H4 (cell line): ENCODE measurements around the gene MRPS18C. TPM values are rescaled to one million over a fixed set of nuclear protein-coding genes. Genes with fewer than 3 reads are reported as not detected.
"Not testable (repeated sequence)": the region's sequence is repeated elsewhere in the genome, so short reads cannot be mapped to it uniquely, and the experiment has no call there.

Experiments used
- DNase-seq: peaks from one replicate; pipeline ENCODE4 v3.0.0-alpha.2; 2015; ENCODE audit warnings: low spot score
- total RNA-seq: library from RNA; depleted of rRNA; stranded (reverse); fragments of >200 nt; shearing (Covaris generic); gene quantifications from 2 replicates; pipeline ENCODE4 v1.2.3, GENCODE V29; 2014; rRNA removed

The MRPS18C gene
- total RNA-seq, 1 experiment from 2014 or later = 40.7 TPM

DNA sequence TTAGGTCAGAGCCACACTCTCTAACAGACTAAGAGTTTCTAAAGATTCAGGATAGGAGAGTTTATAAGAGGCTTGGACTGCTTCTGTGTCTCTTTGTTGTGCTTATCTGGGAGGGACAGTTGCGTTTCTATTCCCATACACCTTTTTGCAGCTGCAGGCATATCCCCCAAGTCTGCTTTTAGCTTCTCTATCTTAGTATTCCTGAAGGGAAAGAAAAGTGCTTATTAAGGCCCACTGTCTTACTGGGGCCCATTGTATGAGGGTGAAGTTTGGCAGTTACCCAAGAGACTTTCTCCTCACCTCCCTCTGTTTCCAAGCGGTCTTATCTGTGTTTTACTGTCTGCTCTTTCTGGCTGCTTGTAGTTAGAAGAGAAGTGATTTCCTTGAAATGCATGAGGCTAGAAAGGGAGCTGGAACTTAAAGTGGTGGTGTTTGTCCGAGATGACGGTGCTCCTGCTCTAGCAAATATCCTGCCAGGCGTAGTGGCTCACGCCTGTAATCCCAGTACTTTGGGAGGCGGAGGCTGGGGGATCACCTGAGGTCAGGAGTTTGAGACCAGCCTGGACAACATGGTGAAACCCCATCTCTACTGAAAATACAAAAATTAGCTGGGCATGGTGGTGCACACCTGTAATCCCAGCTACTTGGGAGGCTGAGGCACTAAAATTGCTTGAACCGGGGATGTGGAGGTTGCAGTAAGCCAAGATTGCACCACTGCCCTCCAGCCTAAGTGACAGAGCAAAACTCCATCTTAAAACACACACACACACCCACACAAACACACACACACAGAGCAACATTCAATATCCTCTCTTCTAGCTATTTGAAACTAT lies 40.4 kb downstream of the MRPS18C start:
- not testable (repeated sequence) for DNase-seq

- DNase-seq = no peak
Measured at GRCh38 chr4:83498187-83498586, 42.3 kb downstream of the MRPS18C start.

GRCh38 chr4:83501671-83502070 lies 45.8 kb downstream of the MRPS18C start:
- not testable (repeated sequence) for DNase-seq

- DNase-seq = no peak
Measured at GRCh38 chr4:83503974-83504373, 48.1 kb downstream of the MRPS18C start.

DNA sequence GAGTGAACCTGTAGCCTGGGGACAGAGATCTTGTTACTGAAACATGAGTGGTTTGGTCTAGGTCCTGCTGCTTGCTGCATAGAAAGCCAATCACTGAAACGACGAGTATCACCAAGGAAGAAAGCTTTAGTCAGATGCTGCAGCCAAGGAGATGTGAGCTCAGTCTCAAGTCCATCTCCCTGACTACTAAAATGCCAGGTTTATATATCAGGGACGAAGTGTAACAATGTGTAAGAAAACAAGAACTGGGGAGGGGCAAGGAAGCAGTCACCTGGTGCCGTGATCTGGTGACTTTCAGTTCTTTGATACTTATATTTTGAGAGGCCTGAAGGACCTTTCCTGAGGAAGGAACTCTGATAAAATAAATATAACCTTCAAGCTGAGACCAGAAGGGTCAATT lies 48.6 kb downstream of the MRPS18C start:
- DNase-seq = no peak

GRCh38 chr4:83504996-83505395 lies 49.1 kb downstream of the MRPS18C start:
- no peak for DNase-seq

DNA sequence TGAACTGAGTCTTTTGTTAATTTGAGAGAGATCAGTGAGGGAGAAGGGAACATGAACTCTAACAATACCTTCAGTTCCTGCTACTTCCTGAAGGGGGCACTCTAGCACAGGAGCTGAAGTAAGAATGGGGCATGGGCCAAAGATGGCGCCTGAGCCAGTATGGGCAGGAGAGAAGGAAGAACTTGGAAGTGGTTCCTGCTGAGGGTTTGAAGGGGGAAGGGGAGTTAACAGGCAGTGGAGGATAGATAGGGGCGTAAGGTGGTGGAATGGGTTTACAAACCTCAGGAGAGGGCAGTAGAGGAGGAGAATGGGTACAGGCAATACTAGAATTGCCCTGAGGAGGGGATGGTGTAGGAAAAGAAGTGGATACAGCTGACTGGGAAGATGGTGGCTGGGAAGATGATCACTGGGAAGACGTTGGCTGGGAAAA lies 53.3 kb downstream of the MRPS18C start:
- peak; percentile 73 for DNase-seq

DNA sequence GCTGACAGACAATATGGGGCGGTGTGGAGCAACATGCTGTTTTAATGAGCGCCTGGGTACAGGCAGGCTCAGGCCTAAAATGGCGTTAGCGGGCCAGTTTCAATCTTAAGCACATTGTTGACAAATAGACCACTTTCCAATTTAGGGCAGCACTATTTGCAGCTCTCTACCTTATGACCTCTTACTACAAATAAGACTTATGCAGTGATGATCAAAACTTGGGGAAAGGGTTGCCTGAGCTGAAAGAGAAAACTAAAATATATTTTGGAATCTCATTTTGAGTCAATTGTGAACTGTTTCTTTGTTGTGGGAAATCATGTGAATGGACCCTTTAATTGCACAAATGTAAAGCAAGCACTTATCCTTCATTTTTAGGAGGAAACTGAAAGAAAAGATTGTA lies 54.6 kb downstream of the MRPS18C start:
- DNase-seq = no peak

Other genes starting within 250 kb of the MRPS18C start
- 23.9 and 39.4 TPM in 2 replicates for gene COQ2, start 171.3 kb upstream of the MRPS18C start, total RNA-seq
- 5.2 and 5.6 TPM in 2 replicates for gene HPSE, start 121.2 kb upstream of the MRPS18C start, total RNA-seq
- gene HELQ, start 235 bp upstream of the MRPS18C start, total RNA-seq = 8.8 and 12.5 TPM in 2 replicates
- gene ABRAXAS1, start 29.0 kb downstream of the MRPS18C start, total RNA-seq = 4.7 and 6.3 TPM in 2 replicates
- 65.1 and 69.7 TPM in 2 replicates for gene GPAT3, start 80.0 kb downstream of the MRPS18C start, total RNA-seq